Right lobe of liver (tissue), 6 donors: Measurements from ENCODE around the gene COMP. TPM values are rescaled to one million over a fixed set of nuclear protein-coding genes. Genes with fewer than 3 reads are reported as not detected.

Experiments
- ATAC-seq, 4 donors: fragments of 200-7000 bp; cut with Tn5 transposase; one replicate each; pipeline ENCODE4 v1.9.1; 2020; ENCODE audit warnings: mild to moderate bottlenecking in 4 of 4, moderate library complexity in 4 of 4
- DNase-seq, 3 donors: peaks; one replicate each; pipeline ENCODE4 v3.0.0-alpha.2; 2020
- H3K27ac ChIP-seq, 3 donors: fragments of 200-600 bp; one replicate each; pipeline ENCODE4 v1.8.0; 2022
- H3K27me3 ChIP-seq, 2 donors: fragments of 200-600 bp; one replicate each; pipeline ENCODE4 v1.8.0; 2022
- H3K36me3 ChIP-seq, 4 donors: fragments of 200-600 bp; sonication (generic) in 1 of 4; one replicate each; pipeline versions ENCODE4 v1.5.1 to v1.8.0; 2017 to 2022; ENCODE audit warnings: control low read depth in 1 of 4
- H3K4me1 ChIP-seq, 4 donors: fragments of 200-600 bp; sonication (generic) in 1 of 4; one replicate each; pipeline versions ENCODE4 v1.5.1 to v1.8.0; 2017 to 2022; ENCODE audit warnings: control low read depth in 1 of 4
- H3K4me3 ChIP-seq, 3 donors: fragments of 200-600 bp; one replicate each; pipeline ENCODE4 v1.8.0; 2022
- H3K9me3 ChIP-seq, 4 donors: fragments of 200-600 bp; sonication (generic) in 1 of 4; one replicate each; pipeline versions ENCODE4 v1.5.1 to v1.8.0; 2017 to 2022; ENCODE audit warnings: control low read depth in 1 of 4
- CTCF ChIP-seq, 4 donors: fragments of 200-600 bp in 3 of 4; fragments of 450-650 bp in 1 of 4; IDR thresholded peaks; one replicate each; pipeline versions ENCODE4 v1.5.1 to v1.8.0; 2016 to 2022; ENCODE audit warnings: antibody characterized with exemption in 4 of 4, mild to moderate bottlenecking in 2 of 4
- POLR2A ChIP-seq: fragments of 450-650 bp; IDR thresholded peaks from one replicate; pipeline ENCODE4 v1.6.1; 2017; ENCODE audit warnings: antibody characterized with exemption, mild to moderate bottlenecking
- WGBS: methylation state at CpG from one replicate; pipeline ENCODE4 v1.1.6; 2018; ENCODE audit warnings: low coverage, low lambda C conversion rate; ENCODE audit not compliant: insufficient coverage; ENCODE audit errors: missing lambda C conversion rate; 5-methylcytosine and 5-hydroxymethylcytosine counted together
- intact Hi-C, 2 donors: fragments of 100-400 bp; cut with DNase I; formaldehyde crosslinking; loops; one replicate each; pipeline versions ENCODE4 v1.11.2 to v1.14.1; 2022
- total RNA-seq, 6 experiments: library from RNA; depleted of rRNA in 2 of 6; stranded (reverse); fragments of >200 nt in 2 of 6; fragmentation: NEBNext Ultra II Directional in 3 of 6; extraction: Animal tissue kit (Norgen Biotek cat#: 25700) in 3 of 6; gene quantifications; one replicate each; pipeline versions ENCODE4 v1.1.0 to v1.2.4, GENCODE V29; 2016 to 2023
- donor health status: DM: no; HTN: yes; CAD: no.
- donor health status: DM: no; HTN: no; CAD: no.
- donor health status: DM: no; HTN: no; CAD: no.
- donor health status: DM: no; HTN: yes; CAD: no.
- donor health status: DM: no; HTN: yes; CAD: no.

Gene COMP
- total RNA-seq, 6 experiments from 2014 or later: 0.11 to 0.31 TPM; not detected in 4

- H3K4me1 ChIP-seq: no peaks in the 10 kb centered on the region
- no peaks in the 10 kb centered on the region for H3K27me3 ChIP-seq
- H3K27ac ChIP-seq: no peak overlapping the region
- intact Hi-C loops: loop anchor here in 1 of 2 donors (5.0 kb wide), 1 partner anchor 82 kb away; no protein-coding TSS in a partner anchor
- DNase-seq (no peak), ATAC-seq (peak in 2 of 4 donors; percentile 4 to 5)
- H3K36me3 ChIP-seq: no peaks in the 10 kb centered on the region
- 0% methylated on average over 2 of the region's 33 CpGs for WGBS
- no peak for TF ChIP-seq CTCF (IDR thresholded peaks at IDR 0.05)
- TF ChIP-seq POLR2A: no peak
- no peaks in the 10 kb centered on the region for H3K9me3 ChIP-seq
- H3K4me3 ChIP-seq: no peak overlapping the region
Measured at GRCh38 chr19:18775586-18776287, 15.4 kb downstream of the COMP start.

- H3K9me3 ChIP-seq: no peaks in the 10 kb centered on the region
- TF ChIP-seq POLR2A (no peak), CTCF (IDR thresholded peaks at IDR 0.05) (no peak)
- no CpG with 5 or more reads among the region's 40 CpGs for WGBS
Measured at GRCh38 chr19:18774782-18775444, 16.2 kb downstream of the COMP start.

GRCh38 chr19:18774107-18774506 lies 17.0 kb downstream of the COMP start:
- no peak for ATAC-seq

More at GRCh38 chr19:18774782-18775444, 16.2 kb downstream of the COMP start:
- intact Hi-C loops: loop anchor here in 1 of 2 donors (5.0 kb wide), 1 partner anchor 82 kb away; no protein-coding TSS in a partner anchor
- ATAC-seq: no peak
- Histone ChIP-seq H3K36me3 (no peaks in the 10 kb centered on the region), H3K27me3 (no peaks in the 10 kb centered on the region), H3K4me1 (no peaks in the 10 kb centered on the region), H3K27ac (no peak overlapping the region), H3K4me3 (no peak overlapping the region)
- DNase-seq: no peak

GRCh38 chr19:18773682-18774081 lies 17.4 kb downstream of the COMP start:
- ATAC-seq (no peak), DNase-seq (no peak)
- no peak for TF ChIP-seq CTCF (IDR thresholded peaks at IDR 0.05)
- no peak for TF ChIP-seq POLR2A
- no peaks in the 10 kb centered on the region for H3K4me1 ChIP-seq
- no peaks in the 10 kb centered on the region for H3K9me3 ChIP-seq
- H3K36me3 ChIP-seq: no peaks in the 10 kb centered on the region
- no peaks in the 10 kb centered on the region for H3K27me3 ChIP-seq
- H3K27ac ChIP-seq: no peak overlapping the region
- WGBS: 89% methylated on average over 4 of the region's 9 CpGs
- no peak overlapping the region for H3K4me3 ChIP-seq
- intact Hi-C loops: no loop called here

More at GRCh38 chr19:18774107-18774506, 17.0 kb downstream of the COMP start:
- no peaks in the 10 kb centered on the region for H3K4me1 ChIP-seq
- intact Hi-C loops: no loop called here
- no peaks in the 10 kb centered on the region for H3K9me3 ChIP-seq
- no peaks in the 10 kb centered on the region for H3K36me3 ChIP-seq
- WGBS: no CpG with 5 or more reads among the region's 11 CpGs
- H3K27me3 ChIP-seq: no peaks in the 10 kb centered on the region
- no peak overlapping the region for H3K4me3 ChIP-seq
- no peak overlapping the region for H3K27ac ChIP-seq
- no peak for DNase-seq
- TF ChIP-seq POLR2A: no peak
- TF ChIP-seq CTCF (IDR thresholded peaks at IDR 0.05): no peak
